GM21360 (cell line): Measurements from ENCODE around the gene DPEP3.
A peak's percentile ranks its signal among the peaks of the same experiment; 100 is the strongest.
"Not testable (repeated sequence)": the region's sequence is repeated elsewhere in the genome, so short reads cannot be mapped to it uniquely, and the experiment has no call there.

Experiments used
- ATAC-seq: cut with Tn5 transposase; IDR thresholded peaks from one replicate; pipeline ENCODE4 v1.9.1; 2021; ENCODE audit warnings: mild to moderate bottlenecking, moderate library complexity; ENCODE audit not compliant: unreplicated experiment

Gene DPEP3

GRCh38 chr16:67994040-67994408 is 13.7 kb upstream of the DPEP3 start:
- not testable (repeated sequence) for ATAC-seq

DNA sequence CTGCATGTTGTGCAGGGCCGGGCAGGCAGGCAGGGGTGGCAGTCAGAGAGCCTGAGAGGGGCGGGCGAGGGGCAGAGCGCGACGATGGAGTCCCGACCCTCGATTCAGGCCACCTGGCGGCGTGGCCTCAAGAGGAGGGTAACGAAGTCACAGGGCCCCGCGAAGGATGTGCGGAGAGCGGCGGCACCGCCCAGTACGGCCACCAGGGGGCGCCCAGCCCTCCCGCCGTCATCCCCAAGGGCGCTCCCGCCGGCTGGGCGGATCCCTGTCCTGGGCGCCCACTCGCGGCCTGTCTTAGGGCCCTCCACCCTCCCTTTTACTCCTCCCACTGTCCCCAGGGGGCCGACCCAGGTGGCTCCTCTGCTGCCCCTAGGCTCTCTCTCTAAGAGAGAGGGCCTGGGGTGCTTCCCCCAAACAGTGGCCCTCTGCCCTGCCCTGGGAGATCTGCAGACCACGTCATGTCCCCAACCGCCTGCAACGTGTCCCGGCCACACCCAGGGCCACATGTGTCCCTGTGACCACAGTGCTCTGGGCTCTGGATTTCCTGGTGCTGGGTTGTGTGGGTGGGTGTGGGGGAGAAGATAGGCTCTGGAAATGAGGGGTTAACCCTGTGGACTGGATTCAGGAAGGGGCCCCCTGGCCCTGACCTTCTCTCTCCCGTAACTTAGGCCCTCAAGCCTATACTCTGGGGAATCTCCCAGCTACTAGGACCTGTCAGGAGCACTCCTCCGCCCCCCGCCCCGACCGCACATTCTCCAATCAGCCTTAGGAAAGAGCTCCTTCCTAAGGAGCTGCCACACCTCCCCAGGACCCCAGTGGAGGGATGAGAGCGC is 13.1 kb upstream of the DPEP3 start:
- peak; percentile 72 for ATAC-seq

GRCh38 chr16:67992661-67993206 is 12.4 kb upstream of the DPEP3 start:
- ATAC-seq: no peak

GRCh38 chr16:67990018-67990386 is 9.7 kb upstream of the DPEP3 start:
- no peak for ATAC-seq

DNA sequence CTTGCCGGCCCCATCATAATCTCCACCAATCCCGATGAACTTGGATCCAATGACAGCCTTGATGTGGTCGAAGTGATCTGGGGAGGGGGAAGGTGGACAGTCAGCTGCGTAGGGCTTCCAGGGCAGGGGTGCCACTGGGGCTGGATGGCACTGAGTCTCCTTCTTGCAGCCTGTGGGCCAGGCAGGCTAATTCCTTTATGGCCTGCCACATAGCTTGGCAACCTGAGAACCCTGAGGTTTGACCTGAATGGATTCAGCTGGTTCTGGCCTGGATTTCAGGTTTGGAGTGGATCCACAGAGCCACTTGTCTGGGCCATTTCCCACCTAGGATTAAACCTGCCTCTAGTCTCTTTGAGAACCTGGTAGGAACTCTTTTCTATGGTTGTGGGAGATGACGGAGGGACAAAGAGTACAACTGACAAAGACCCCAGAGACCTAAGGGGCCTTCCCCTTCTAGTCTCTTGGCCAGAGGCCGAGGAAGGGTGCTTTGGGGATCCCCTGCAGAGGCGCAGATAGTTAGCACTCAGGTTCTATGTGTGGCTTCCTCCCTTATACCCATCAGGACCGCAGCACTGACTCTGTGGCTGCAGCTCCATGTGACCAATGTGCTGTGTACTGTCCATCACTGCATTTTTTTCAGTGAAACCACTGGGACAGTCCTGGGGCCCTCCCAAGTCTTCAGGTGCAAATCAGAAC is 9.2 kb upstream of the DPEP3 start:
- ATAC-seq: no peak

GRCh38 chr16:67988675-67989074 is 8.4 kb upstream of the DPEP3 start:
- ATAC-seq: no peak

DNA sequence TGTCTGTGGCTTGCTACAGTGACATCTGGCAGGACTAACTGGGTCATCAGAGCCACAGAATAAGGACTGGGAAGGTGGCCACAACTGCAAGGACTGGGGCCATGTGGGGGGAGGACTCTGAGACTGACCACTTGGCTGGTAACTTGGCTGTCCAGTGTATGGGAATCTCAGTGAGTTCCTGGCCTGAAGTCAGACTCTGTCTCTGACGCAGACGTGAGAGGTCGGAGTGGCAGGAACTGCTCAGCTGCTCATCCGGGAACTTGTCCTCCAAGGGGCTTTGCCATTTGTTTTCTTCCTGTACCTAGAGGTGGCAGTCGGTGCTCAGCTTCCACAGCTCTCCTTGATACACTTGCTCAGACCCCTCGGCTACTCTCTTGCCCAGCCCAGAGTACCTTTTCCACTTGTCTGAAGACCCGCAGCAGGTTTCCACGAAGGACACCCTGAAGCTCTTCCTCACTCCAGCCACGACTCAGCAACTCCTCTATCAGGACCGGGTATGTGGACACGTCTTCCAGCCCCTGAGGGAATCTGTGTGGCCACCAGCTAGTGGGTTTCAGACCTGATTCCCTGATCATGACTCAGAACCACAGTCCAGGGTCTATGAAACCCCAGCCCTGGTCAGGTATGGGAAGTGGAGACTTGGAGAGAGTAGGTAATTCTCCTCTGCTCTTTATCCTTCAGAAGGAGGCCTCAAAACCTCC is 7.3 kb upstream of the DPEP3 start:
- no peak for ATAC-seq

DNA sequence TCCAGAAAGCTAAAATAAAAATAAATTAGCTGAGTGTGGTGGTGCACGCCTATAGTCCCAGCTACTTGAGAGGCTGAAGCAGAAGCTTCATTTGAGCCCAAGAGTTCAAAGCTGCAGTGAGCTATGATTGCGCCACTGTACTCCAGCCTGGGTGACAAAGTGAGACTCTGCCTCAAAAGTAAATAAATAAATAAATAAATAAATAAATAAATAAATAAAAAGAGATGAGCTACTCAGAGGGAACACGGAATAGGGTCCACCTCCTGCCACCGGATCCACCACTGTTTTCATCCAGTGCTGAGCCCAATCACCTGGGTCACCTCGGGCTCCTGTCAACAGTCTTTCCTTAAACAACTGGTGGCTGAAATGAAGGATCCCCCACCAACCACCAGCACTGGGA is 6.7 kb upstream of the DPEP3 start:
- no peak for ATAC-seq

DNA sequence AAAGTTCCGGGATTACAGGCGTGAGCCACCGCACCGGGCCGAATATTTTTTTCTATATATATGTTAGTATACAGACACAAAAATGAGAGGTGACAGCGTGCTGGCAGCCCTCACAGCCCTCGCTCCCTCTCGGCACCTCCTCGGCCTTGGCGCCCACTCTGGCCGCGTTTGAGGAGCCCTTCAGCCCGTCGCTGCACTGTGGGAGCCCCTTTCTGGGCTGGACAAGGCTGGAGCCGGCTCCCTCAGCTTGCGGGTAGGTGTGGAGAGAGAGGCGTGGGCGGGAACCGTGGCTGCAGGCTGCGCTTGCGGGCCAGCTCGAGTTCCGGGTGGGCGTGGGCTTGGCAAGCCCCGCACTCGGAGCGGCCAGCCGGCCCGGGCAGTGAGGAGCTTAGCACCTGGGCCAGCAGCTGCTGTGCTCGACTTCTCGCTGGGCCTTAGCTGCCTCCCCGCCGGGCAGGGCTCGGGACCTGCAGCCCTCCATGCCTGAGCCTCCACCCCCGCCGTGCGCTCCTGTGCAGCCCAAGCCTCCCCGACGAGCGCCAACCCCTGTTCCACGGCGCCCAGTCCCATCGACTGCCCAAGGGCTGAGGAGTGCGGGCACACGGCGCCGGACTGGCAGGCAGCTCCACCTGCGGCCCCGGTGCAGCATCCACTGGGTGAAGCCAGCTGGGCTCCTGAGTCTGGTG is 1.9 kb upstream of the DPEP3 start:
- no peak for ATAC-seq

GRCh38 chr16:67977469-67978227 is 2.7 kb downstream of the DPEP3 start:
- ATAC-seq: no peak

- ATAC-seq: no peak
Measured at GRCh38 chr16:67977005-67977404, 3.3 kb downstream of the DPEP3 start.

DNA sequence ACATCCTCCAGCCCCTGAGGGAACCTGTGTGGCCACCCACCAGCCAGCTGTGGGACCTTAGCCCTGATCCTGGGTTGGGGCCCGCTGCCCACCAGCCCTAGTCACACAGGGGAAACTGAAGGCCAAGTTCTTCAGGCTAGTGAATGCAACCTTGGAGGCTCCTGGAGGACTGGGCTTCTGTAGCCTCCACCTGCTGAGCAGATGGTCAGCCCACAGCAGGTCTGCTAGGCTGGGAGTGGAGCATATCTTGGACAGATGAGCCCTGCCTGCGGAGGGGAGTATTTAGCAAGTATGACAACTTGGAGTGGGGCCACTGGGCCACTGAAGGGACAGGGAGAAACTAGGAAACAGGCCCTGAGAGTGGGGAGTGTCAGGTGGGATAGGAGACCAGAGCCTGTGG is 4.1 kb downstream of the DPEP3 start:
- no peak for ATAC-seq

- ATAC-seq: no peak
Measured at GRCh38 chr16:67975321-67976105, 4.8 kb downstream of the DPEP3 start.

GRCh38 chr16:67972285-67972684 is 8.0 kb downstream of the DPEP3 start:
- not testable (repeated sequence) for ATAC-seq

- ATAC-seq: no peak
Measured at GRCh38 chr16:67971111-67971510, 9.2 kb downstream of the DPEP3 start.

GRCh38 chr16:67969254-67970039 is 10.9 kb downstream of the DPEP3 start:
- peak; percentile 14 for ATAC-seq

- ATAC-seq: peak; percentile 68
Measured at GRCh38 chr16:67968400-67969253, 11.7 kb downstream of the DPEP3 start, which contains the start of gene SLC12A4. TSS of gene SLC12A4 (minus strand) at chr16:67968637. CDS start at chr16:67968553, 84 bp downstream.

DNA sequence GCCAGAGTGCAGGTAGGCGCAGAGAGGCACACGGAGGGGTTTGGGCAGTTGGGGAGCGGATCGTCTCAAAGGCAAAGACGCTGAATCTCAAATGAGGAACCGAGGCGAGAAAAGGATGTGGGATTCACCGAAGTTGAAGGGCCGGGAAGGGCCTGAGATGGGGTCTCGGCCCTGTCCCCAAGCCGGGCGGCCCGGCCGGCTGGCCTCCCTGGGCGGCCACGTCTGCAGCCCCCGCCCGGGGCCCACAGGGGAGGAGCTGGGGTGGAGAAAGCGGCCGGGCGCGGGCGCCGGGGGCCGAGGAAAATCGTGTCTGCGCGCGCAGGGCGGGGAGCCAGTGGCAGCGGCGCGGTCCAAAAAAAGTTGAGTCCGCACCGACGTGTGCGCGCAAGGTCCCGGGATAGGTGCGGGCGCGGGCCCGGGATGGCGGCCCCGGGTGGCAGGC is 12.3 kb downstream of the DPEP3 start:
- peak; percentile 10 for ATAC-seq
